Esophagus (tissue), 2 donors: Measurements from ENCODE around the gene SLC44A1. TPM values are rescaled to one million over a fixed set of nuclear protein-coding genes. Genes with fewer than 3 reads are reported as not detected.

ENCODE experiments used
- H3K27ac ChIP-seq, 2 donors: one replicate each; pipeline ENCODE4 v1.5.1; 2013; ENCODE audit warnings: low read depth in 2 of 2, mild to moderate bottlenecking in 2 of 2, inconsistent platforms in 1 of 2, low read length in 1 of 2, moderate library complexity in 1 of 2
- H3K27me3 ChIP-seq, 2 donors: one replicate each; pipeline ENCODE4 v1.6.1; 2013; ENCODE audit warnings: low read length in 2 of 2, control low read depth in 1 of 2, mild to moderate bottlenecking in 1 of 2; ENCODE audit not compliant: insufficient read depth in 2 of 2, control insufficient read depth in 1 of 2
- H3K36me3 ChIP-seq, 2 donors: one replicate each; pipeline ENCODE4 v1.6.1; 2013; ENCODE audit warnings: low read length in 1 of 2; ENCODE audit not compliant: control insufficient read depth in 2 of 2, insufficient read depth in 2 of 2
- H3K4me1 ChIP-seq, 2 donors: one replicate each; pipeline ENCODE4 v1.6.1; 2013; ENCODE audit warnings: low read length in 1 of 2; ENCODE audit not compliant: control insufficient read depth in 2 of 2, insufficient read depth in 2 of 2
- H3K4me3 ChIP-seq, 2 donors: one replicate each; pipeline ENCODE4 v1.5.1; 2013; ENCODE audit warnings: low read length in 2 of 2, mild to moderate bottlenecking in 2 of 2, low read depth in 1 of 2, moderate library complexity in 1 of 2
- H3K9me3 ChIP-seq, 2 donors: one replicate each; pipeline ENCODE4 v1.6.1; 2013; ENCODE audit warnings: mild to moderate bottlenecking in 2 of 2, low read depth in 1 of 2, low read length in 1 of 2, moderate library complexity in 1 of 2; ENCODE audit not compliant: control insufficient read depth in 2 of 2, insufficient read depth in 1 of 2
- WGBS, 2 donors: extraction: QIAGEN DNeasy Blood & Tissue Kit; methylation state at CpG; one replicate each; pipeline ENCODE4 v1.1.7; 2013; 5-methylcytosine and 5-hydroxymethylcytosine counted together
- polyA plus RNA-seq, 2 donors: library from polyadenylated mRNA; stranded (reverse); fragments of 200-250 nt; gene quantifications; one replicate each; pipeline ENCODE4 v1.2.3, GENCODE V29; 2013
- donor health status: healthy with polysubstance abuse.
- donor health status: Bipolar disorder and iron deficiency.

SLC44A1 gene
- polyA plus RNA-seq, 2 donors = 8.2 to 9.6 TPM

DNA sequence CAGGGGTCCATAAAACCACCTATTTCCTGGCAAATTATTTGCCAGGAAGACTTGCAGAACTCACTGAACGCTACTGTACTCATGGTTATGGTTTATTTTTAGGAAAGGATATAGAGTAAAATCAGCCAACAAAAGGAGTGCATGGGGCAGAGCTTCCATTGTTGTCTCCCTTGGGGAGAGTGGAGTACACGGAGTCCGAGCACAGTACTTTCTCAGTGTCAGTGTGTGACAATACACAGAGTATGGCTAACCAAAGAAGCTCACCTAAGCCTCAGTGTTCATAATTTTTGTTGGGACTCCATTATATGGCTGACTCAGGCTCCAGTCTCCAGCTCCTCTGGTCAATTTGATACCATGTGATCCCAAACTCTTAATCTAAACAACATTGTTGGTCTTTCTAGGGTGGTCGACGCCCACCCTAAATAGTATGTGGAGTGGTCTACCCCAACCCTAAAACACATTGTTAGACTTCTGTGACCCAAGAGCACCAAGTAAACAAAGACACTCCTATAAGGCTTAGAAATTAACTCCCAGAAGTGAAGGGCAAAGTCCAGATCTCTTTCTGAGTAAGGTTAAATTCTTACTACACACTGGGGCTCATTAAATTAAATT lies 74.9 kb downstream of the SLC44A1 start:
- WGBS, 2 donors = 83 to 86% methylated on average over 5 of the region's 5 CpGs
- Histone ChIP-seq H3K9me3 (no peaks in the 10 kb centered on the region), H3K36me3 (no peaks in the 10 kb centered on the region), H3K4me3 (no peak overlapping the region), H3K27ac (no peak overlapping the region), H3K4me1 (no peaks in the 10 kb centered on the region), H3K27me3 (no peaks in the 10 kb centered on the region)

DNA sequence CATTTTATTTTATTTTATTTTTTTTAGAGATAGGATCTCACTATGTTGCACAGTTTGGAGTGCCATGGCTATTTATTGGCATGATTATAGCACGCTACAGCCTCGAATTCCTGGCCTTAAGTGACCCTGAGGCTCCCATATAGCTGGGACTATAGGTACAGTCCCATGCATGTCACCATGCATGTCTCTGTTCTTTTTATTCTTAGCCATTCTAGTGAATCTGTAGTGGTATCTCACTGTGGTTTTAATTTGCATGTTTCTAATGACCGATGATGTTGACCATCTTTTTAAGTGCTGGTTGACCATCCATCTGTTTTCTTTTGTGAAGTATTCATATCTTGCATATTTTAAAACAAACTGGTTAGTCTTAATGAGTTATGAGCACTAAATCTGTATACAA lies 76.1 kb downstream of the SLC44A1 start:
- Histone ChIP-seq H3K36me3 (no peaks in the 10 kb centered on the region), H3K27ac (no peak overlapping the region), H3K9me3 (no peaks in the 10 kb centered on the region), H3K4me1 (no peaks in the 10 kb centered on the region), H3K27me3 (no peaks in the 10 kb centered on the region), H3K4me3 (no peak overlapping the region)
- WGBS, 2 donors = 94 to 95% methylated on average over 3 of the region's 3 CpGs

DNA sequence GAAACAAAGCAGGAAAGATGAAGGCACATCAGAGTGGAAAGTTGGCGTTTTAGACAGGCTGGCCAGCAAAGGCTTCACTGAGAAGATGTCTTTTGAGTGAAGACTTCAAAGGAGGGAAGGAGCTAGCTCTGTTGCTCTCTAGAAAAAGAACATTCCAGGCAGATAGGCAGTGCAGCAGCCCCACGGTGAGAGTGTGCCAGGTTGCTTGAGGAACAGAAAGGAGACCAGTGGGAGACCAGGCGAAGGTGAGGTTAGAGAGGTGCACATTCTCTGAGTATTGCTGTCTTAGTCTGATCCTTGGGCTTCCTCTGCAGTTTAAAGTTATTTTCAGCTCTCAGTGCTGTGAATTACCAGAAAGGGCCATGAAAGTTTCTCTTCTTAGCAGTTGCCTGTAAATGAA lies 83.8 kb downstream of the SLC44A1 start:
- 92% methylated on average over 3 of the region's 3 CpGs for WGBS, 2 donors

DNA sequence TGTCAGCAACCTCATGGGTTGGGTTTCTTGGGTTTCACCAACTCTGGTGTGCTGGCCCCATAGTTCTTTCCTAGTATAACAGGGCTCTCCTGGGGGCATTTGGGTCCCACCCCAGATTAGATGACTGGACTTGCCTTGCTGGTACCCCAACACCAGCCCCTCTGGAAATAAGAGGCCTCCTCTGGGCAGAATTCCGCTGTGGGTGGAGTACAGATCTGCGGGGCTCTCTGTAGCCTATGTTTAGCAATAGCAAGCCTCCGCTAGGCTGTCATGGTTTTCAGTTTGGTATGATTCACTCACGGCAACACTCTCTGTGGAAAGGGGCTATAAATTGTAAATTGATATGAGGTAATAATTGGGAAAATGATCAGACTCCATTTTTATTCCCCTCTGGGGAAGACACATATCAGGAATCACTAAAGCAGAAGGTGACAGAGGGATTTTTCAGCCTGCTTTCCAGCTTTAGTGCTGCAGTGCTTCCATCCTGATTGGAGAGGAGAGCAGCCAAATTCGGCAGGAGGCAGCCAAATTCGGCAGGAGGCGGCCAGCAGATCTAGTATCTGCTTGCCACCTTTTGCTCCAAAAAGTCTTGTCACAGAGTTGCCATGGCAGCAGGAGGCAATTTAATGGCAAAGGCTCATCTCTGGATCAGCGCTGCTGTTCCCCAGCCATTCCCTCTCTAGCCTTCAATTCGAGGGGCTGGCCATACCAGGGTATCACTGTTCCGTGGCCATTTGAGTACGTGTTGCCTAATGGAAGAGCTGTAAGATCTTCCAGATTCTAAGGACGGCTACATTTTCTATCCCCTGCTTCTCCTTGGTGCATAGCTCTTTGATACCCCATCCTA lies 84.6 kb downstream of the SLC44A1 start:
- 78 to 87% methylated on average over 12 of the region's 12 CpGs for WGBS, 2 donors
- no peaks in the 10 kb centered on the region for H3K27me3 ChIP-seq
- no peaks in the 10 kb centered on the region for H3K36me3 ChIP-seq
- no peaks in the 10 kb centered on the region for H3K4me1 ChIP-seq
- H3K4me3 ChIP-seq = no peak overlapping the region
- no peaks in the 10 kb centered on the region for H3K9me3 ChIP-seq
- no peak overlapping the region for H3K27ac ChIP-seq

More for the DNA sequence above, 83.8 kb downstream of the SLC44A1 start:
- Histone ChIP-seq H3K27ac (no peak overlapping the region), H3K9me3 (no peaks in the 10 kb centered on the region), H3K4me3 (no peak overlapping the region), H3K27me3 (no peaks in the 10 kb centered on the region), H3K36me3 (no peaks in the 10 kb centered on the region), H3K4me1 (no peaks in the 10 kb centered on the region)

DNA sequence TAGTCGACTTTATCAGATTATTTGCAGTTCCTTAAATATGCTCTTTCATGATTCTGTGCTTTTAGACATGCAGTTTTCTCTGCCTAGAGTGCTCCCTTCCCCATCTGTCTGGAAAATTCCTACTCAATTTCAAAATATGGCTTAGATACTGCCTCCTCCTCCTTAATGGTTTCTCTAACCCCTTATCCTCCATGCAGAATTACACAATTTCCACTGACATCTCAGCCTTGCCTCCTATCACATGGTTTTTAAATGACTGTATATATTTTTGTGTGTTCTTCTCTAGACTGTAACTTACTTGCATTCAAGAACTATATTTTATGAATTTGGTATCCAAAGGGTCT lies 85.2 kb downstream of the SLC44A1 start:
- H3K9me3 ChIP-seq = no peaks in the 10 kb centered on the region
- H3K4me3 ChIP-seq = no peak overlapping the region
- H3K36me3 ChIP-seq = no peaks in the 10 kb centered on the region
- H3K4me1 ChIP-seq = no peaks in the 10 kb centered on the region
- H3K27ac ChIP-seq = no peak overlapping the region
- WGBS, 2 donors = 85% methylated on average over 1 of the region's 1 CpG
- no peaks in the 10 kb centered on the region for H3K27me3 ChIP-seq

DNA sequence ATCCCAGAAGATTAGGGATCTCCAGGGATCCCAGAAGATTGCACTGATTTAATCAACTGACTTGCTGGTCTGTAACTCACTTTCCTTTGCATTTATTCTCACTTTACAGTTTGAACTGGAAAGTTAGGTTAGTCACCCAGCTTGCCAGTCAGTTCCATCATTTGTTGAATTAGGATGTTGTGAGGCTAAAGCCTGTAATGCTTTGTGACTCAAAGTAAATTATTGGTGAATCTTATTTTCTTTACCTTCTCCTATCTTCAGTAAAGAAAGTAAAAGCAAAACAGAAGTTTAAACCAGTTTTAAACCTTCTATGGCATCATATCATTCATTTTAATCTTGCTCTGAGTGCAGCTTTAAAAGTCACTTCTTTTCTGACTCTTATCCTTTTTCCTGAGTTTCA lies 85.8 kb downstream of the SLC44A1 start:
- Histone ChIP-seq H3K27ac (no peak overlapping the region), H3K36me3 (no peaks in the 10 kb centered on the region), H3K4me3 (no peak overlapping the region), H3K9me3 (no peaks in the 10 kb centered on the region), H3K4me1 (no peaks in the 10 kb centered on the region), H3K27me3 (no peaks in the 10 kb centered on the region)

DNA sequence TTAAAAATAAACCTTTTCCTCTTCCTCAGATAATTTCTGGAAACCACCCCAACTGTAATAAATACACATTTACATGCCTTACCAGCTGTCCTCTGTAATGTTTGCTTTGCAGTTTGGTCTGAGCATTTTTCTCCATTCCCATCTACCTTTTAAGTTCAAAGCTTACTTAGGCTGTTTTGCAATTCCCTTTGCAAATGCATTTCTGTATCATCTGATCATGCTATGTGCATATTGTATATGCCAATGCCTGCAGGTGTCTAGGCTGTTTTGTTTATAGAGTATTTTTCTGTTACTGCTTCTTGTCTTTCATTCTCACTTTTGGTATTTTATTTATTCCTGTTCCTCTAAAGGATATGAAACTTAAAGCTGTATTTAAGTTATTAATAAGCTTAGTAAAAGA lies 86.3 kb downstream of the SLC44A1 start:
- no peak overlapping the region for H3K4me3 ChIP-seq
- no peaks in the 10 kb centered on the region for H3K27me3 ChIP-seq
- no peak overlapping the region for H3K27ac ChIP-seq
- H3K4me1 ChIP-seq = no peaks in the 10 kb centered on the region
- no peaks in the 10 kb centered on the region for H3K36me3 ChIP-seq
- no peaks in the 10 kb centered on the region for H3K9me3 ChIP-seq

DNA sequence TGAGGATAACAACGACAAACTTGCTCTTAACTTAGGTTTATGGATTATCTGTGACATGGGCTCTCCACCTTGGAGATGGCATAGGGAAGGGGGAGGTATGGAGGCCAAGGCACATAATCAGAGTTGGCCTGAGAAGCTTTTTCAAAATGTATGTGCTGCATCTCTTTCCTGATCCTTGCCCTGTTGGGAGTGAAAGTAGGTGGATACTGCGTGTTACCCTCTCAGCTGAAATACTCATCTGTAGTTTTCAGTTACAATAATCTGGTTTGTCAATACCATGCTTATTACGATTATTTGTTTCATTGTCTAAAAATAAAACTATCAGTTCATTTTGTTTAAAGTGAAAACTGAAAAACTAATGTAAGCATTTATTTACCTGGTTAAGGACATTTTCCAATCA lies 86.7 kb downstream of the SLC44A1 start:
- Histone ChIP-seq H3K36me3 (no peaks in the 10 kb centered on the region), H3K4me1 (no peaks in the 10 kb centered on the region), H3K4me3 (no peak overlapping the region), H3K9me3 (no peaks in the 10 kb centered on the region), H3K27me3 (no peaks in the 10 kb centered on the region), H3K27ac (no peak overlapping the region)
- 82 to 90% methylated on average over 3 of the region's 3 CpGs for WGBS, 2 donors

DNA sequence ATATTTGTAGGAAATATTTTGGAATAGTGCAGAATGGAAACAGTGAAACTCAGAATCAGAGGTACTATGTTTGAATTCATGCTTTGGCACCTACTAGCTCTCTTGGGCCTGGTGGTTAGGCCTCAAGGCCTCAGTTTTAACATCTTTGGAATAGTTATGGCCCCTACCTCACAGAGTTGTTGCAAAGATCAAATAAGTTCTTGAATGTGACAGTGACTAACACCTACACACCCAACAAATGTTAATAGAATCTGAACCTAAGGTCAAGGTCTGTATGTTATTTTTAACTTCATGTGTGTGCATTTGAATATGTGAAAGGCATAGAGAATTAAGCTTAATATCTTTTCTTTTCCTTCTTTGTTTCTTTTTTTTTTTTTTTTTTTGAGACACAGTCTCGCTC lies 87.3 kb downstream of the SLC44A1 start:
- Histone ChIP-seq H3K4me3 (no peak overlapping the region), H3K27ac (no peak overlapping the region), H3K27me3 (no peaks in the 10 kb centered on the region), H3K36me3 (peaks cover 0 to 3% of the 10 kb centered on the region in 2 donors), H3K9me3 (no peaks in the 10 kb centered on the region), H3K4me1 (no peaks in the 10 kb centered on the region)
- WGBS, 2 donors = 100% methylated on average over 1 of the region's 1 CpG; no CpG with 5 or more reads in 1 of the 2 donors

DNA sequence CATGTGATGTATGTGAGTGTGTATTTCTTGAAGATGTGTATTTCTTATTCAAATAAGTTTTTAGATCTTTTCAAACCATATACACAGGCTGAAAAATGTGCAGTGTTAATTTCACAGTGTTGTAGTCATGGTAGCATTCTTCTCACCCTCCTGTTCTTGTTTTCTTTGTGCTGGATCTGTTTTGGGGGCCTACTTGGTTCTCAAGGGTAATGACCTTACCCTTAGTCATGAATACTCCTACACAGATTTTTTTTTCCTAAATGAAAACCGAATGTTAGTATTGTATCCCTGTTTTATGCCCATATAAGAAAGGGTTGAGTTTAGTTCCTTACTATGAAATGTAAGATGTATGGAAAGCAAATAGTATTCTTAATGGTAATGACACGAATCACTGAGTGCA lies 88.0 kb downstream of the SLC44A1 start:
- no peaks in the 10 kb centered on the region for H3K4me1 ChIP-seq
- H3K27me3 ChIP-seq = no peaks in the 10 kb centered on the region
- no peak overlapping the region for H3K4me3 ChIP-seq
- H3K9me3 ChIP-seq = no peaks in the 10 kb centered on the region
- no peak overlapping the region for H3K27ac ChIP-seq
- 88 to 89% methylated on average over 2 of the region's 2 CpGs for WGBS, 2 donors
- H3K36me3 ChIP-seq = peaks cover 0 to 3% of the 10 kb centered on the region in 2 donors
